K562 (cell line): ENCODE results near the gene NAGLU. TPM values are rescaled to one million over a fixed set of nuclear protein-coding genes. Genes with fewer than 3 reads are reported as not detected.
A peak's percentile ranks its signal among the peaks of the same experiment; 100 is the strongest.

Experiments
- CHCHD3 ChIP-seq: fragments of 250-450 bp; sonication (Bioruptor Pico); IDR thresholded peaks from 2 replicates; pipeline ENCODE4 v2.1.2; 2022; ENCODE audit warnings: mild to moderate bottlenecking
- PTBP1 ChIP-seq: fragments of 200-400 bp; formaldehyde crosslinking; IDR thresholded peaks from 2 replicates; pipeline ENCODE4 v1.6.1; 2017; ENCODE audit warnings: low read depth, low read length
- ZNF717 ChIP-seq: fragments of 250-450 bp; sonication (Bioruptor Pico); IDR thresholded peaks from 2 replicates; pipeline ENCODE4 v1.5.0; 2021
- polyA plus RNA-seq, 8 experiments: library from polyadenylated mRNA; depleted of rRNA in 4 of 8; stranded (reverse) in 5 of 8; unstranded in 3 of 8; fragments of >200 nt; fragmentation: Nextera tagmentation in 2 of 8; fragmentation: Illumina TruSeq in 1 of 8; extraction: Ambion mirVana in 2 of 8; extraction: Trizol in 1 of 8; gene quantifications; 2 replicates each; pipeline versions ENCODE4 v1.2.1 to v1.2.3, GENCODE V29; 2011 to 2014; ENCODE audit warnings: inconsistent platforms in 1 of 8, missing spikeins in 1 of 8
- total RNA-seq, 7 experiments: library from RNA; depleted of rRNA in 6 of 7; stranded (reverse); fragments of >200 nt in 6 of 7; fragmentation: Illumina TruSeq in 2 of 7; extraction: Trizol in 2 of 7; gene quantifications; 2 replicates each; pipeline versions ENCODE4 v1.2.1 to v1.2.3, GENCODE V29; 2011 to 2021; ENCODE audit warnings: low replicate concordance in 1 of 7
- TF ChIP-seq, protein P1 (sequence below): fragments of 250-450 bp; sonication (Bioruptor Pico); IDR thresholded peaks from 2 replicates; pipeline ENCODE4 v1.4.0; 2020; ENCODE audit warnings: borderline replicate concordance
- TF ChIP-seq, protein P2 (sequence below), 2 experiments: fragments of 450-650 bp; IDR thresholded peaks; 2 replicates each; pipeline ENCODE4 v1.6.1; 2016; ENCODE audit warnings: mild to moderate bottlenecking in 2 of 2, borderline replicate concordance in 1 of 2, low read depth in 1 of 2, moderate library complexity in 1 of 2
- TF ChIP-seq, protein P3 (sequence below), 2 experiments: fragments of 450-650 bp; formaldehyde crosslinking in 1 of 2; IDR thresholded peaks; 2 replicates each; pipeline versions ENCODE4 v1.4.0 to v1.6.1; 2014 to 2020; ENCODE audit warnings: mild to moderate bottlenecking in 2 of 2, borderline replicate concordance in 1 of 2, low read depth in 1 of 2

NAGLU gene
- total and polyA plus RNA-seq, 9 of the 15 experiments (the other 6 are each of a cell fraction or from before 2014, with no cell fraction given): 0.04 to 21.5 (median 8.5) TPM

GRCh38 chr17:42566215-42566882 is 30.3 kb downstream of the NAGLU start (continued):
- TF ChIP-seq, protein P1, sequence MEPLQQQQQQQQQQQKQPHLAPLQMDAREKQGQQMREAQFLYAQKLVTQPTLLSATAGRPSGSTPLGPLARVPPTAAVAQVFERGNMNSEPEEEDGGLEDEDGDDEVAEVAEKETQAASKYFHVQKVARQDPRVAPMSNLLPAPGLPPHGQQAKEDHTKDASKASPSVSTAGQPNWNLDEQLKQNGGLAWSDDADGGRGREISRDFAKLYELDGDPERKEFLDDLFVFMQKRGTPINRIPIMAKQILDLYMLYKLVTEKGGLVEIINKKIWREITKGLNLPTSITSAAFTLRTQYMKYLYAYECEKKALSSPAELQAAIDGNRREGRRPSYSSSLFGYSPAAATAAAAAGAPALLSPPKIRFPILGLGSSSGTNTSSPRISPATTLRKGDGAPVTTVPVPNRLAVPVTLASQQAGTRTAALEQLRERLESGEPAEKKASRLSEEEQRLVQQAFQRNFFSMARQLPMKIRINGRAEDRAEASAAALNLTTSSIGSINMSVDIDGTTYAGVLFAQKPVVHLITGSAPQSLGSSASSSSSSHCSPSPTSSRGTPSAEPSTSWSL (CRISPR knock-in tag): 0 out of 2 replicates have a peak, but pooled peaks have one; percentile 35
- TF ChIP-seq PTBP1 (0 out of 2 replicates have a peak, but pooled peaks have one; percentile 17), CHCHD3 (CRISPR knock-in tag) (no peak), ZNF717 (CRISPR knock-in tag) (peak; percentile 20; the same call in 1 of the 2 replicates)
- TF ChIP-seq, protein P2, sequence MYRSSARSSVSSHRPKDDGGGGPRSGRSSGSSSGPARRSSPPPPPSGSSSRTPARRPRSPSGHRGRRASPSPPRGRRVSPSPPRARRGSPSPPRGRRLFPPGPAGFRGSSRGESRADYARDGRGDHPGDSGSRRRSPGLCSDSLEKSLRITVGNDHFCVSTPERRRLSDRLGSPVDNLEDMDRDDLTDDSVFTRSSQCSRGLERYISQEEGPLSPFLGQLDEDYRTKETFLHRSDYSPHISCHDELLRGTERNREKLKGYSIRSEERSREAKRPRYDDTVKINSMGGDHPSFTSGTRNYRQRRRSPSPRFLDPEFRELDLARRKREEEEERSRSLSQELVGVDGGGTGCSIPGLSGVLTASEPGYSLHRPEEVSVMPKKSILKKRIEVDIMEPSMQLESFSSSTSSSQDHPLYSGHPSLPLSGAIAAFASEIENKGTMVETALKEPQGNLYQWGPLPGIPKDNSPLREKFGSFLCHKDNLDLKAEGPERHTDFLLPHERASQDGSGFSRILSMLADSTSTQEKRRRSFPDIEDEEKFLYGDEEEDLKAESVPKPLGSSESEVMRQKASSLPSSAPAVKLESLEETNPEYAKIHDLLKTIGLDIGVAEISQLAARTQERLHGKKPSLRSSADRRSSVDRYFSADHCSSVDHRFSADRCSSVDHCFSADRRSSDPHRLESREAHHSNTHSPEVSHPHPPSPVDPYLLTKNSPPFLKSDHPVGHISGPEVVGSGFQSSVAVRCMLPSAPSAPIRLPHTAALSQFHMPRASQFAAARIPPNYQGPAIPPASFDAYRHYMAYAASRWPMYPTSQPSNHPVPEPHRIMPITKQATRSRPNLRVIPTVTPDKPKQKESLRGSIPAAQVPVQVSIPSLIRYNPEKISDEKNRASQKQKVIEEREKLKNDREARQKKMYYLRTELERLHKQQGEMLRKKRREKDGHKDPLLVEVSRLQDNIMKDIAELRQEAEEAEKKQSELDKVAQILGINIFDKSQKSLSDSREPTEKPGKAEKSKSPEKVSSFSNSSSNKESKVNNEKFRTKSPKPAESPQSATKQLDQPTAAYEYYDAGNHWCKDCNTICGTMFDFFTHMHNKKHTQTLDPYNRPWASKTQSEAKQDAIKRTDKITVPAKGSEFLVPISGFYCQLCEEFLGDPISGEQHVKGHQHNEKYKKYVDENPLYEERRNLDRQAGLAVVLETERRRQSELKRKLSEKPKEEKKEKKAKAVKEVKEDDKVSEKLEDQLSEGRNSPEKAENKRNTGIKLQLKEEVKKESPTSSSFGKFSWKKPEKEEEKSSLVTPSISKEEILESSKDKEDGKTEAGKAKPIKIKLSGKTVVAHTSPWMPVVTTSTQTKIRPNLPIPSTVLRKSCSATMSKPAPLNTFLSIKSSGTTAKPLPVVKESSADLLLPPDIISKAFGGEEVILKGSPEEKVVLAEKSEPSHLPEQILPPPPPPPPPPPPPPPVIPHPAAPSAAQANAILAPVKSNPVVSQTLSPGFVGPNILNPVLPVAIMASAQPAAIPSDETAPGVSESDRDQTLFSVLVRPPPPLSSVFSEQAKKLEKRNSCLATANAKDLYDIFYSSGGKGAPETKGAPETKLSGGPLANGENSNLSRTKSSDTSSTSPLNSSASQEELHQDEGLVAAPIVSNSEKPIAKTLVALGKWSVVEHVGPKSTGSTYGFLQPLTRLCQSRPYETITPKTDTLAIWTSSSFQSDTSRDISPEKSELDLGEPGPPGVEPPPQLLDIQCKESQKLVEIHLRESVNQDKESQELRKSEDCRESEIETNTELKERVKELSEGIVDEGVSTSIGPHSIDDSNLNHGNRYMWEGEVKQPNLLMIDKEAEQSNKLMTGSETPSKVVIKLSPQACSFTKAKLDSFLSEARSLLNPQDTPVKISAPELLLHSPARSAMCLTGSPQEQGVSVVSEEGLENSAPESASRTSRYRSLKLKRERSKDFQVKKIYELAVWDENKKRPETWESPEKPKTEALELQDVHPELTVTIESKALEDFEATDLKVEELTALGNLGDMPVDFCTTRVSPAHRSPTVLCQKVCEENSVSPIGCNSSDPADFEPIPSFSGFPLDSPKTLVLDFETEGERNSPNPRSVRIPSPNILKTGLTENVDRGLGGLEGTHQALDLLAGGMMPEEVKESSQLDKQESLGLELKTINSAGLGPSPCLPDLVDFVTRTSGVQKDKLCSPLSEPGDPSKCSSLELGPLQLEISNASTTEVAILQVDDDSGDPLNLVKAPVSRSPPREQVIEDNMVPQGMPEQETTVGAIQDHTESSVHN (IDR thresholded peaks at IDR 0.05; ENCODE audit: borderline replicate concordance in 1 of 2, low read depth in 1 of 2): no peak
- TF ChIP-seq, protein P3, sequence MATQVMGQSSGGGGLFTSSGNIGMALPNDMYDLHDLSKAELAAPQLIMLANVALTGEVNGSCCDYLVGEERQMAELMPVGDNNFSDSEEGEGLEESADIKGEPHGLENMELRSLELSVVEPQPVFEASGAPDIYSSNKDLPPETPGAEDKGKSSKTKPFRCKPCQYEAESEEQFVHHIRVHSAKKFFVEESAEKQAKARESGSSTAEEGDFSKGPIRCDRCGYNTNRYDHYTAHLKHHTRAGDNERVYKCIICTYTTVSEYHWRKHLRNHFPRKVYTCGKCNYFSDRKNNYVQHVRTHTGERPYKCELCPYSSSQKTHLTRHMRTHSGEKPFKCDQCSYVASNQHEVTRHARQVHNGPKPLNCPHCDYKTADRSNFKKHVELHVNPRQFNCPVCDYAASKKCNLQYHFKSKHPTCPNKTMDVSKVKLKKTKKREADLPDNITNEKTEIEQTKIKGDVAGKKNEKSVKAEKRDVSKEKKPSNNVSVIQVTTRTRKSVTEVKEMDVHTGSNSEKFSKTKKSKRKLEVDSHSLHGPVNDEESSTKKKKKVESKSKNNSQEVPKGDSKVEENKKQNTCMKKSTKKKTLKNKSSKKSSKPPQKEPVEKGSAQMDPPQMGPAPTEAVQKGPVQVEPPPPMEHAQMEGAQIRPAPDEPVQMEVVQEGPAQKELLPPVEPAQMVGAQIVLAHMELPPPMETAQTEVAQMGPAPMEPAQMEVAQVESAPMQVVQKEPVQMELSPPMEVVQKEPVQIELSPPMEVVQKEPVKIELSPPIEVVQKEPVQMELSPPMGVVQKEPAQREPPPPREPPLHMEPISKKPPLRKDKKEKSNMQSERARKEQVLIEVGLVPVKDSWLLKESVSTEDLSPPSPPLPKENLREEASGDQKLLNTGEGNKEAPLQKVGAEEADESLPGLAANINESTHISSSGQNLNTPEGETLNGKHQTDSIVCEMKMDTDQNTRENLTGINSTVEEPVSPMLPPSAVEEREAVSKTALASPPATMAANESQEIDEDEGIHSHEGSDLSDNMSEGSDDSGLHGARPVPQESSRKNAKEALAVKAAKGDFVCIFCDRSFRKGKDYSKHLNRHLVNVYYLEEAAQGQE (IDR thresholded peaks at IDR 0.05; ENCODE audit: borderline replicate concordance): no peak
- TF ChIP-seq, protein P3 (CRISPR knock-in tag; IDR thresholded peaks at IDR 0.05; ENCODE audit: low read depth): 0 out of 2 replicates have a peak, but pooled peaks have one; percentile 22
